Sigmoid colon (tissue), 3 donors: ENCODE measurements around the gene OR13G1.

Experiments
- POLR2A ChIP-seq, 2 donors: fragments of 450-650 bp; IDR thresholded peaks; one replicate each; pipeline ENCODE4 v1.6.1; 2016; ENCODE audit warnings: antibody characterized with exemption in 2 of 2, mild to moderate bottlenecking in 2 of 2, moderate library complexity in 2 of 2
- TF ChIP-seq, protein P1 (sequence below), 4 experiments: fragments of 450-650 bp in 3 of 4; fragments of 200-600 bp in 1 of 4; IDR thresholded peaks; one replicate each; pipeline ENCODE4 v1.5.1; 2016 to 2019; ENCODE audit warnings: antibody characterized with exemption in 4 of 4, mild to moderate bottlenecking in 3 of 4, moderate library complexity in 2 of 4

DNA sequence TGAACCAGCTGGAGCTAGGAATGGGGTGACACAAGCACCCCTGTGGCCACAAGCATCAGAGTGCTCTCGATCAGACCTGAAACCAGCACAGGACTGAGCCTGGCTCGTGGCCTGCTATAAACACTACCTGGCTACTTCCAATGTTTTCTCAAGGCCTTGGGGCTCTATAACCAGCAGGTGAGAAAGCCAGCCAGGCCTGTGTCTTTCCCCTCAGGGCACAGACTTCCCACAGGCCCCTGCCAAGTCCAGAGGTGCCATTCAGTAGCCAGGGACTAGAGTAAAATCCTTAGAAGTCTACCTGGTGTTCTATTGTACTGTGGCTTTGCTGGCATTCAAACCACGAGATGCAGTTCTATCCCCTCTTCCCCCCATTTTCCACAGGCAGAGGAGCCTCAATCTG lies 51.6 kb downstream of the OR13G1 start:
- TF ChIP-seq POLR2A (IDR thresholded peaks at IDR 0.05): no peak
- TF ChIP-seq, protein P1, sequence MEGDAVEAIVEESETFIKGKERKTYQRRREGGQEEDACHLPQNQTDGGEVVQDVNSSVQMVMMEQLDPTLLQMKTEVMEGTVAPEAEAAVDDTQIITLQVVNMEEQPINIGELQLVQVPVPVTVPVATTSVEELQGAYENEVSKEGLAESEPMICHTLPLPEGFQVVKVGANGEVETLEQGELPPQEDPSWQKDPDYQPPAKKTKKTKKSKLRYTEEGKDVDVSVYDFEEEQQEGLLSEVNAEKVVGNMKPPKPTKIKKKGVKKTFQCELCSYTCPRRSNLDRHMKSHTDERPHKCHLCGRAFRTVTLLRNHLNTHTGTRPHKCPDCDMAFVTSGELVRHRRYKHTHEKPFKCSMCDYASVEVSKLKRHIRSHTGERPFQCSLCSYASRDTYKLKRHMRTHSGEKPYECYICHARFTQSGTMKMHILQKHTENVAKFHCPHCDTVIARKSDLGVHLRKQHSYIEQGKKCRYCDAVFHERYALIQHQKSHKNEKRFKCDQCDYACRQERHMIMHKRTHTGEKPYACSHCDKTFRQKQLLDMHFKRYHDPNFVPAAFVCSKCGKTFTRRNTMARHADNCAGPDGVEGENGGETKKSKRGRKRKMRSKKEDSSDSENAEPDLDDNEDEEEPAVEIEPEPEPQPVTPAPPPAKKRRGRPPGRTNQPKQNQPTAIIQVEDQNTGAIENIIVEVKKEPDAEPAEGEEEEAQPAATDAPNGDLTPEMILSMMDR (IDR thresholded peaks at IDR 0.05): no peak
